Ishikawa (cell line): ENCODE data around the gene ZNF146.

ENCODE experiments used
- CEBPB ChIP-seq: IDR thresholded peaks from 2 replicates; pipeline ENCODE4 v1.6.1; 2012
- CREB1 ChIP-seq: IDR thresholded peaks from 2 replicates; pipeline ENCODE4 v1.6.1; 2012; ENCODE audit warnings: low read depth
- EGR1 ChIP-seq: IDR thresholded peaks from 2 replicates; pipeline ENCODE4 v1.6.1; 2012
- EP300 ChIP-seq: IDR thresholded peaks from 2 replicates; pipeline ENCODE4 v1.6.1; 2012; ENCODE audit warnings: borderline replicate concordance
- FOXM1 ChIP-seq: IDR thresholded peaks from 2 replicates; pipeline ENCODE4 v1.6.1; 2012; ENCODE audit warnings: low read depth, borderline replicate concordance
- MAX ChIP-seq: IDR thresholded peaks from 2 replicates; pipeline ENCODE4 v1.6.1; 2012
- NFIC ChIP-seq: IDR thresholded peaks from 2 replicates; pipeline ENCODE4 v1.6.1; 2012
- RAD21 ChIP-seq: IDR thresholded peaks from 2 replicates; pipeline ENCODE4 v1.6.1; 2012; ENCODE audit warnings: low read depth
- TAF1 ChIP-seq: IDR thresholded peaks from 2 replicates; pipeline ENCODE4 v1.6.1; 2012; ENCODE audit warnings: low read depth, mild to moderate bottlenecking
- TCF12 ChIP-seq: IDR thresholded peaks from 2 replicates; pipeline ENCODE4 v1.6.1; 2012; ENCODE audit warnings: low read depth
- TEAD4 ChIP-seq: IDR thresholded peaks from 2 replicates; pipeline ENCODE4 v1.6.1; 2012
- YY1 ChIP-seq: IDR thresholded peaks from 2 replicates; pipeline ENCODE4 v1.6.1; 2012; ENCODE audit warnings: low read depth
- ZBTB7A ChIP-seq: IDR thresholded peaks from 2 replicates; pipeline ENCODE4 v1.6.1; 2012; ENCODE audit warnings: low read depth
- TF ChIP-seq, protein P1 (sequence below): IDR thresholded peaks from 2 replicates; pipeline ENCODE4 v1.6.1; 2012; ENCODE audit warnings: low read depth, mild to moderate bottlenecking
- TF ChIP-seq, protein P2 (sequence below): IDR thresholded peaks from 2 replicates; pipeline ENCODE4 v1.6.1; 2012

The ZNF146 gene

GRCh38 chr19:36246006-36246481, 31.1 kb downstream of the ZNF146 start:
- TF ChIP-seq, protein P1, sequence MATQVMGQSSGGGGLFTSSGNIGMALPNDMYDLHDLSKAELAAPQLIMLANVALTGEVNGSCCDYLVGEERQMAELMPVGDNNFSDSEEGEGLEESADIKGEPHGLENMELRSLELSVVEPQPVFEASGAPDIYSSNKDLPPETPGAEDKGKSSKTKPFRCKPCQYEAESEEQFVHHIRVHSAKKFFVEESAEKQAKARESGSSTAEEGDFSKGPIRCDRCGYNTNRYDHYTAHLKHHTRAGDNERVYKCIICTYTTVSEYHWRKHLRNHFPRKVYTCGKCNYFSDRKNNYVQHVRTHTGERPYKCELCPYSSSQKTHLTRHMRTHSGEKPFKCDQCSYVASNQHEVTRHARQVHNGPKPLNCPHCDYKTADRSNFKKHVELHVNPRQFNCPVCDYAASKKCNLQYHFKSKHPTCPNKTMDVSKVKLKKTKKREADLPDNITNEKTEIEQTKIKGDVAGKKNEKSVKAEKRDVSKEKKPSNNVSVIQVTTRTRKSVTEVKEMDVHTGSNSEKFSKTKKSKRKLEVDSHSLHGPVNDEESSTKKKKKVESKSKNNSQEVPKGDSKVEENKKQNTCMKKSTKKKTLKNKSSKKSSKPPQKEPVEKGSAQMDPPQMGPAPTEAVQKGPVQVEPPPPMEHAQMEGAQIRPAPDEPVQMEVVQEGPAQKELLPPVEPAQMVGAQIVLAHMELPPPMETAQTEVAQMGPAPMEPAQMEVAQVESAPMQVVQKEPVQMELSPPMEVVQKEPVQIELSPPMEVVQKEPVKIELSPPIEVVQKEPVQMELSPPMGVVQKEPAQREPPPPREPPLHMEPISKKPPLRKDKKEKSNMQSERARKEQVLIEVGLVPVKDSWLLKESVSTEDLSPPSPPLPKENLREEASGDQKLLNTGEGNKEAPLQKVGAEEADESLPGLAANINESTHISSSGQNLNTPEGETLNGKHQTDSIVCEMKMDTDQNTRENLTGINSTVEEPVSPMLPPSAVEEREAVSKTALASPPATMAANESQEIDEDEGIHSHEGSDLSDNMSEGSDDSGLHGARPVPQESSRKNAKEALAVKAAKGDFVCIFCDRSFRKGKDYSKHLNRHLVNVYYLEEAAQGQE: no peak
- TF ChIP-seq NFIC (no peak), ZBTB7A (no peak), TEAD4 (no peak)

DNA sequence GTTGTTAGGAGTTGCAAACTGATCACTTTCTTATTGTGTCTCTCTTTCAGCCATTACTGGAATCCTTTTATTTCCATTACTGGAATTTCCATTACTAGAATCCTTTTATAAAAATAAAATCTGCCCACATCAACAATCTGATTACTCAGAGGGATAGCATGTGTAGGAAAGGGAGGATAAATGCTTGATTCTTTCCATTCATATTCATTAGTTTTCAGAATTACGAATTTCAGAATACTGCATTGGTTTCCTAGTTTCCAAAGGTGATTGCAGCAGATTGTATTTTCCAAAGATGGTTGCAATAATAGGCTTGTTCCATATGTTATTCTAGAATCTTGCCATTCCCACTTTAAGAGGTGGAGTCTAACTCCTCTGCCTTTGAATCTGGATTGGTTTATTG, 37.1 kb downstream of the ZNF146 start:
- TF ChIP-seq EGR1 (no peak), CREB1 (no peak), EP300 (no peak), CEBPB (no peak), ZBTB7A (no peak), NFIC (no peak), RAD21 (no peak), TCF12 (no peak), FOXM1 (no peak), YY1 (no peak), TAF1 (no peak), TEAD4 (no peak), MAX (no peak)
- TF ChIP-seq, protein P2, sequence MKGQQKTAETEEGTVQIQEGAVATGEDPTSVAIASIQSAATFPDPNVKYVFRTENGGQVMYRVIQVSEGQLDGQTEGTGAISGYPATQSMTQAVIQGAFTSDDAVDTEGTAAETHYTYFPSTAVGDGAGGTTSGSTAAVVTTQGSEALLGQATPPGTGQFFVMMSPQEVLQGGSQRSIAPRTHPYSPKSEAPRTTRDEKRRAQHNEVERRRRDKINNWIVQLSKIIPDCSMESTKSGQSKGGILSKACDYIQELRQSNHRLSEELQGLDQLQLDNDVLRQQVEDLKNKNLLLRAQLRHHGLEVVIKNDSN: no peak
- TF ChIP-seq, protein P1: no peak

- TF ChIP-seq RAD21 (no peak), EP300 (no peak), EGR1 (no peak), TEAD4 (no peak), ZBTB7A (no peak), TCF12 (no peak), CEBPB (no peak), NFIC (no peak), CREB1 (no peak), TAF1 (no peak), MAX (no peak), YY1 (no peak)
- TF ChIP-seq, protein P2: no peak
- TF ChIP-seq, protein P1: no peak
Measured at GRCh38 chr19:36254848-36255247, 39.9 kb downstream of the ZNF146 start.

DNA sequence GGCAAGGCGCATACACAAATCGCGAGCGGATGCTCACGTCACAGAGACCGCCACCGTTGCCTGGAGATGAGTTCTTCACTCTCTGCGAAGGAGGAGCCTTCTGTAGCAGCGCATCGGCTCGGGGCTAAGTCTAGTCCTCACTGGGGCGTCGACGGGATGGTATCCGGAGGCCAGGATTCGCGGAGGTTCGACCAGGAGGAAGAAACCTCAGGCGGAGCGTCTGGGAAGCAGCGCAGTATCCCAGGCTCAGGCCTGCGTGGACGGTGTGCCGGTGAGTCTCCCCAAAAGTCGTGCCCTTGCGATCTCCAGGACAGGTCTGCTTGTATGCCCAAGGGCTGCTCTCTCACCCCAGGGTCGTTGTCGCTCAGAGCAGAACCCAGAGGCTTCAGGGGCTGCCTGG, 40.4 kb downstream of the ZNF146 start:
- TF ChIP-seq MAX (no peak), TAF1 (no peak), EGR1 (no peak)

DNA sequence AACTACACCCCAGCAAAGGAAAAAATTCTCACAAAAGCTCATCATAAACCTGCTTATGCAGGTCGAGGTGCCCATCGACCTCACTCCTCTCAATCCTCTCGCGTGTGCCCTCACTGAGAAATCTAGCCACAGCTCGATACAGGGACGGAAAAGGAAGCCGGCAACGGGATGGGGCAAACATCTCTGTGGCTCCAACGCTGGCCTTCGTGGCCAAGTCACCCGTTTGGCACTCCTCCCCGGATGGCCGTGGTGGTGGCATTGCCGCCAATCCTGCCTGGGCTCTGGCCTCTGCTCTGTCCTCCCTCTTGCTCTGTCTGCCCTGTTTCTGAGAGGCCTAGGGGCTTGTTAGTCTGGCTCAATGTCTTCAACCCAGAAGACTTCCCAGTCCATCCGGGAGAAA, 41.2 kb downstream of the ZNF146 start:
- no peak for TF ChIP-seq RAD21
- no peak for TF ChIP-seq CEBPB
- TF ChIP-seq TAF1: no peak
- TF ChIP-seq FOXM1: no peak
